Liver (tissue), 9 donors: ENCODE measurements around the gene RAPSN. TPM values are rescaled to one million over a fixed set of nuclear protein-coding genes. Genes with fewer than 3 reads are reported as not detected.

Experiments
- DNase-seq: peaks from one replicate; pipeline ENCODE4 v3.0.0-alpha.2; 2017; ENCODE audit warnings: low spot score
- H3K27ac ChIP-seq, 2 donors: one replicate each; pipeline ENCODE4 v1.7.0; 2013; ENCODE audit warnings: inconsistent platforms in 2 of 2, low read length in 2 of 2, control low read depth in 1 of 2, low read depth in 1 of 2, mild to moderate bottlenecking in 1 of 2
- H3K27me3 ChIP-seq, 4 donors: one replicate each; pipeline versions ENCODE4 v1.6.1 to v1.7.0; 2013; ENCODE audit warnings: low read length in 3 of 4, inconsistent platforms in 1 of 4, mild to moderate bottlenecking in 1 of 4, moderate library complexity in 1 of 4; ENCODE audit not compliant: control insufficient read depth in 4 of 4, insufficient read depth in 4 of 4
- H3K36me3 ChIP-seq, 4 donors: one replicate each; pipeline versions ENCODE4 v1.6.1 to v1.7.0; 2013; ENCODE audit warnings: low read length in 3 of 4, mild to moderate bottlenecking in 3 of 4, low read depth in 1 of 4, moderate library complexity in 1 of 4; ENCODE audit not compliant: control insufficient read depth in 4 of 4, insufficient read depth in 3 of 4
- H3K4me1 ChIP-seq, 4 donors: one replicate each; pipeline versions ENCODE4 v1.6.1 to v1.7.0; 2013; ENCODE audit warnings: low read length in 3 of 4, mild to moderate bottlenecking in 3 of 4, moderate library complexity in 1 of 4; ENCODE audit not compliant: control insufficient read depth in 4 of 4, insufficient read depth in 4 of 4
- H3K4me3 ChIP-seq, 3 donors: one replicate each; pipeline versions ENCODE4 v1.6.1 to v1.7.0; 2013; ENCODE audit warnings: low read length in 3 of 3, control low read depth in 1 of 3, low read depth in 1 of 3, mild to moderate bottlenecking in 1 of 3
- H3K9ac ChIP-seq, 2 donors: one replicate each; pipeline ENCODE4 v1.7.0; 2013; ENCODE audit warnings: low read length in 2 of 2, mild to moderate bottlenecking in 2 of 2, moderate library complexity in 2 of 2, control low read depth in 1 of 2, low read depth in 1 of 2
- H3K9me3 ChIP-seq, 4 donors: one replicate each; pipeline versions ENCODE4 v1.6.1 to v1.7.0; 2013; ENCODE audit warnings: low read length in 3 of 4; ENCODE audit not compliant: control insufficient read depth in 4 of 4
- ATF3 ChIP-seq: IDR thresholded peaks from 2 replicates; pipeline ENCODE4 v1.6.1; 2016; ENCODE audit warnings: antibody characterized with exemption
- CTCF ChIP-seq: fragments of 150-350 bp; IDR thresholded peaks from 2 replicates; pipeline ENCODE4 v1.5.1; 2017; ENCODE audit warnings: improper control_type of control experiment, low read depth, low read length; ENCODE audit not compliant: missing input control
- EGR1 ChIP-seq, 2 donors: IDR thresholded peaks; 2 replicates each; pipeline ENCODE4 v1.6.1; 2016 to 2018; ENCODE audit warnings: antibody characterized with exemption in 2 of 2, low read depth in 2 of 2
- FOXA1 ChIP-seq: IDR thresholded peaks from 2 replicates; pipeline ENCODE4 v1.6.1; 2016; ENCODE audit warnings: antibody characterized with exemption
- FOXA2 ChIP-seq: IDR thresholded peaks from 2 replicates; pipeline ENCODE4 v1.6.1; 2016; ENCODE audit warnings: antibody characterized with exemption
- GABPA ChIP-seq, 2 donors: IDR thresholded peaks in 1 of 2; conservative IDR thresholded peaks in 1 of 2; 2 replicates each; pipeline ENCODE4 v1.6.1; 2016; ENCODE audit warnings: antibody characterized with exemption in 2 of 2, mild to moderate bottlenecking in 1 of 2, moderate library complexity in 1 of 2
- HNF4A ChIP-seq, 2 donors: conservative IDR thresholded peaks; 2 replicates each; pipeline ENCODE4 v1.6.1; 2016; ENCODE audit warnings: antibody characterized with exemption in 2 of 2, mild to moderate bottlenecking in 2 of 2
- HNF4G ChIP-seq: IDR thresholded peaks from 2 replicates; pipeline ENCODE4 v1.6.1; 2016; ENCODE audit warnings: antibody characterized with exemption
- JUND ChIP-seq, 2 donors: IDR thresholded peaks; 2 replicates each; pipeline ENCODE4 v1.6.1; 2016; ENCODE audit warnings: antibody characterized with exemption in 2 of 2
- MAX ChIP-seq: IDR thresholded peaks from 2 replicates; pipeline ENCODE4 v1.6.1; 2016; ENCODE audit warnings: antibody characterized with exemption
- NR2F2 ChIP-seq: IDR thresholded peaks from 2 replicates; pipeline ENCODE4 v1.6.1; 2016; ENCODE audit warnings: antibody characterized with exemption
- RAD21 ChIP-seq, 2 donors: IDR thresholded peaks; 2 replicates each; pipeline ENCODE4 v1.6.1; 2016; ENCODE audit warnings: antibody characterized with exemption in 2 of 2, mild to moderate bottlenecking in 2 of 2
- REST ChIP-seq: IDR thresholded peaks from 2 replicates; pipeline ENCODE4 v1.6.1; 2016; ENCODE audit warnings: antibody characterized with exemption, mild to moderate bottlenecking
- RXRA ChIP-seq, 2 donors: IDR thresholded peaks; 2 replicates each; pipeline ENCODE4 v1.6.1; 2017 to 2018; ENCODE audit warnings: antibody characterized with exemption in 2 of 2, mild to moderate bottlenecking in 1 of 2
- SP1 ChIP-seq: IDR thresholded peaks from 2 replicates; pipeline ENCODE4 v1.6.1; 2018; ENCODE audit warnings: antibody characterized with exemption, mild to moderate bottlenecking
- TAF1 ChIP-seq: conservative IDR thresholded peaks from 2 replicates; pipeline ENCODE4 v1.6.1; 2016; ENCODE audit warnings: antibody characterized with exemption, mild to moderate bottlenecking
- YY1 ChIP-seq: IDR thresholded peaks from 2 replicates; pipeline ENCODE4 v1.6.1; 2016; ENCODE audit warnings: antibody characterized with exemption, mild to moderate bottlenecking
- ZBTB33 ChIP-seq: IDR thresholded peaks from 2 replicates; pipeline ENCODE4 v1.6.1; 2016; ENCODE audit warnings: antibody characterized with exemption
- WGBS: extraction: QIAGEN DNeasy Blood & Tissue Kit; methylation state at CpG from one replicate; pipeline ENCODE4 v1.1.7; 2013; 5-methylcytosine and 5-hydroxymethylcytosine counted together
- polyA plus RNA-seq, 2 donors: library from polyadenylated mRNA; stranded (reverse) in 1 of 2; unstranded in 1 of 2; fragments of 200-250 nt in 1 of 2; fragments of >200 nt in 1 of 2; fragmentation: Nextera tagmentation in 1 of 2; extraction: Ambion mirVana in 1 of 2; gene quantifications; one replicate each; pipeline versions ENCODE4 v1.2.1 to v1.2.3, GENCODE V29; 2013 to 2015
- total RNA-seq, 2 donors: library from RNA; depleted of rRNA; stranded (reverse); fragments of >200 nt; gene quantifications; one replicate each; pipeline ENCODE4 v1.2.3, GENCODE V29; 2014
- donor health status: healthy.
- donor health status: healthy.
- donor health status: healthy.
- donor health status: healthy.
- donor health status: healthy.

Gene RAPSN
- total and polyA plus RNA-seq, 4 donors = 0.12 to 0.59 (median 0.28) TPM; not detected in 1

- Histone ChIP-seq H3K4me1 (no peaks in the 10 kb centered on the region), H3K27me3 (no peaks in the 10 kb centered on the region), H3K4me3 (no peak overlapping the region), H3K9me3 (no peaks in the 10 kb centered on the region), H3K36me3 (peaks cover 11 to 64% (median 28%) of the 10 kb centered on the region in 4 donors), H3K27ac (no peak overlapping the region), H3K9ac (no peak overlapping the region)
- TF ChIP-seq SP1 (no peak), REST (no peak), ATF3 (no peak), ZBTB33 (no peak), TAF1 (no peak), FOXA2 (no peak), EGR1 (IDR thresholded peaks at IDR 0.05; ENCODE audit: low read depth in 2 of 2) (no peak), GABPA (IDR thresholded peaks at IDR 0.05 in 1 of 2, conservative IDR thresholded peaks at IDR 0.05 in 1 of 2) (no peak), YY1 (no peak), NR2F2 (no peak), JUND (IDR thresholded peaks at IDR 0.05) (no peak), RAD21 (IDR thresholded peaks at IDR 0.05) (no peak), CTCF (no peak), HNF4A (conservative IDR thresholded peaks at IDR 0.05) (no peak), RXRA (IDR thresholded peaks at IDR 0.05) (no peak), FOXA1 (no peak), MAX (no peak), HNF4G (no peak)
- WGBS = 89% methylated on average over 23 of the region's 23 CpGs
- DNase-seq = no peak
Observed at GRCh38 chr11:47418454-47419259, 30.3 kb downstream of the RAPSN start.
